GM12874 (cell line): ENCODE results near the gene HM13.

ENCODE experiments used
- CTCF ChIP-seq: IDR thresholded peaks from 2 replicates; pipeline ENCODE4 v1.5.1; 2011; ENCODE audit warnings: low read depth, mild to moderate bottlenecking, control low read depth, low read length, moderate library complexity; ENCODE audit not compliant: insufficient read depth

HM13 gene

GRCh38 chr20:31581391-31581790 lies 67.1 kb downstream of the HM13 start:
- no peak for TF ChIP-seq CTCF

DNA sequence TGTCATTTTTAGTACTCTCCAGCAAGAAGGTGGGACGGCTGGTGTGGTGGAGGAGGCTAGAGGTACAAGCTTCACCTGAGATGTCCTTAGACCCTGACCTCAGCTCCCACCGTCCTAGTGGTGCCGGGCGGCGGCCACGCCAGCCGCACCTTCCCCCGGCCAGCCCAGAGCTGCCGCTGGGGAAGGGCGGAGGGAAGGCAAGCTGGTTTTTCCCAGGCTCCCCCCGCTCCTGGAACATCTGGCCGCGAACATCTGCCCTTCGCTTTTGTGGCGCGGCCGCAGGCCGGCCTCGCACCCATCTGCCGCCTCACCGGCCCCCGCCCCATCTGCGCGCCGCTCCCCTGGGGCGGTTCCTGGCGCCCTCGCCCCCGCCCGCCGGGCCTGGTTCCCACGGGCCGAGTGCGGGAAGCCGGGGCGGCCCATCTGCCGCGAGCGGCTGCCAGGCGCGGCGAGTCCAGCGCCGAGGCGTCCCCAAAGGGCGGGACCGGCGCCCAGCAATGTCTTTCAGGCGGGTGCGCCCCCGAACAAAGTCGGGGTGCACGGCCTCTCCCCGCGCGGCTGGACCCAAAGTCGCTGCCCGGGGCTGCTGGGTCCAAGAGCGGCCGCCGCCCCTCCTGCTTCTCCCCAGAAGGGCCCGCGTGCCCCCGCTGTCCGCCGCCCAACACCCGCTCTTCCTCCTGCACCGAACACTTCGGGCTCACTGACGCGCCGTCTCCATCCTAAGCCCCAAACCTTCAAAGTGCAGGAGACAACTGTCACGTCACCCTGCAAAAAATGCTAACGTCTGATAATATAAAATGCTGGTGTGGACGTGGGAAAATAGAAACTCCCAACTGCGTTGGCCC lies 73.5 kb downstream of the HM13 start:
- no peak for TF ChIP-seq CTCF

GRCh38 chr20:31590717-31591225 lies 76.5 kb downstream of the HM13 start:
- TF ChIP-seq CTCF, result no peak

- TF ChIP-seq CTCF, result no peak
Observed at GRCh38 chr20:31593221-31594001, 79.2 kb downstream of the HM13 start.

GRCh38 chr20:31594002-31594557 lies 79.8 kb downstream of the HM13 start:
- no peak for TF ChIP-seq CTCF

GRCh38 chr20:31594558-31595379 lies 80.5 kb downstream of the HM13 start:
- TF ChIP-seq CTCF, result no peak
